HPDE6-E6E7 (cell line): ENCODE results near the gene MEGF6.
"Not testable (repeated sequence)": the region's sequence is repeated elsewhere in the genome, so short reads cannot be mapped to it uniquely, and the experiment has no call there.

Experiments used
- DNase-seq: peaks from one replicate; pipeline ENCODE4 v3.0.0; 2011; ENCODE audit warnings: missing footprints; ENCODE audit errors: extremely low spot score

The MEGF6 gene

DNA sequence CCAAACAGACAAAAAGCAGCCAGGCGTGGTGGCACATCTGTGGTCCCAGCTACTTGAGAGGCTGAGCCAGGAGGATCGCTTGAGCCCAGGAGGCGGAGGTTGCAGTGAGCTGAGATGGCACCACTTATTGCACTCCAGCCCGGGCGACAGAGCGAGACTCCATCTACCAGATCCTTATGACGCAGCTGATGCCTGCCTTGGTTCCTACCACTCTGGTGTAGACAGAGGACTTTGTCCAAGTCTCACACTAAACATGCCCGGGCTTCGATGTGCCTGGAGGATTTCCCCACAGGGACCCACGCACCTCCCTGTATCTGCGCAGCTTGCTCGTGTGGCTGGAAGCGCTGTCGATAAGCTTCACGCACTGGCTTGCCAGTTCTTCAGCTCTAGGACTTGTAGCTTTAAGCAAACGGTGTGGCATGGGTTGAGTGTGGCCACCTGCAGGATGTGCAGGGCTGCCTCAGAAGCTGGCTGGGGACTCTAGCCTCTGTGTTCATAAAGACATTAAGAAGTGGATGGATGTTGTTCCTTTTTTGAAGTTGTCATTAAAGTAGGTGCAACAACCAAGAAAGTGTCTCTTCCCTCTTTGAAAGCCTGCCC, 18.4 kb upstream of the MEGF6 start:
- DNase-seq: no peak

DNA sequence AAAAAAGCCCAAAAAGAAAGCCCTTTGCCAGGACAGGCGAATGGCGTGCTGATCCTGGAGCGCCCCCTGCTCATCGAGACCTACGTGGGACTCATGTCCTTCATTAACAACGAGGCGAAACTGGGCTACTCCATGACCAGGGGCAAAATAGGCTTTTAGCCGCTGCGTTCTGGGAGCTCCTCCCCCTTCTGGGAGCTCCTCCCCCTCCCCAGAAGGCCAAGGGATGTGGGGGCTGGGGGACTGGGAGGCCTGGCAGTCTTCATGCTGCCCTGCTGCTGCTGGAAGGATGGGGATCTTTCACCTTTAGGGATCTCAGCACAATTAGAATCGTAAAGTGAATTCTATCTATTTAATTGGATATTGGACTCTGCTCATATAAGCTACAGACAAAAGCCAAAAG, 17.1 kb upstream of the MEGF6 start:
- no peak for DNase-seq

DNA sequence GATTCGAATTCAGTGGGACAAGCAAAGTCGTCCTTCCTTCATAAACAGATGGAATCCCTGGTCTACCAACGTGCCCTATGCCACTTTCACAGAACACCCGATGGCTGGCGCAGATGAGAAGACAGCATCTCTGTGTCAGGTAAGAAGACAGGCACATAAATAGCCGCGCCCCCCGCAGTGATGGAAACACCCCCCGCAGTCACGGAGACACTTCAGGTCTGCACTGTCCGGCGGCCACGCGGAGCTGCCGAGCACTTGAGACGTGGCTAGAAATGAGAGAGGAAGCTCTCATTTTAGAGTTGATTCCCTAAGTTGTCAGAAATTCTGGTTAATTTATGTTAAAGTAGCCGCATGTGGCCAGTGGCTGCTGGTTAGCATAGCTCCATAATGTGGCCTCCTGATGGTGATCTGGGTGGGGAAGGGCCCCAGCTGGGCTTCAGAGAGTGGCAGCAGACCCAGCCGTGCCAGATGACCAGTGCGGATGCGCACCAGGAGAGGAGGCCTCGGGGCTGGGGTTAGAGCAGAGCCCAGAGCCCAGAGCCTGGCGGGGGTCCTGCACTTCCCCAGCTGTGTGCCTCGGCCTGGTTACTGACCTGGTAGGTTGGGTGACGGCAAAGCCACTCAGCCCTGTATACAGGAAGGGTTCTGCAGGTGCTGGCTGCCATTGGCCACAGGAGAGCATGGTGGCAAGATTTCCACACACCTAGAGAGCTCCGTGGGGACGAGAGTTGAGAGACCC, 16.4 kb upstream of the MEGF6 start:
- no peak for DNase-seq

DNA sequence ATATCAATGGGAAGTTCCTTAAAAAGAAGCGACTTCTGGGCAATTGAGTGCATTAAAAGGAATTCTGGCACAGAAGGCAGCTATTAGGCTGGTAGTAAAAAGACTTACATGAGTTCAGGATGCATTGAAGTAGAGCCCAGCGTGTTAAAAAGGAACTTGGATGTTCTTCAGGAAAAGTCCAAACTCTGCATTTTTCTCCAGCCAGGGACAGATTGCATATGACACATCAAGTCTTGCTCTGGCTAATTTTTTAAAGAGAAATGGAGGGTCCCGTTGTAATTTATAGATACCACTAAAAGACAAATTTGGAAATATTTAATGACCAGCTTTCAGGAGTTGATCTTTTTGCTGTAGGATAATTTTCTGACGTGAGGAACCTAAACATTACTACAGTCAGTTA, 14.7 kb upstream of the MEGF6 start:
- no peak for DNase-seq

DNA sequence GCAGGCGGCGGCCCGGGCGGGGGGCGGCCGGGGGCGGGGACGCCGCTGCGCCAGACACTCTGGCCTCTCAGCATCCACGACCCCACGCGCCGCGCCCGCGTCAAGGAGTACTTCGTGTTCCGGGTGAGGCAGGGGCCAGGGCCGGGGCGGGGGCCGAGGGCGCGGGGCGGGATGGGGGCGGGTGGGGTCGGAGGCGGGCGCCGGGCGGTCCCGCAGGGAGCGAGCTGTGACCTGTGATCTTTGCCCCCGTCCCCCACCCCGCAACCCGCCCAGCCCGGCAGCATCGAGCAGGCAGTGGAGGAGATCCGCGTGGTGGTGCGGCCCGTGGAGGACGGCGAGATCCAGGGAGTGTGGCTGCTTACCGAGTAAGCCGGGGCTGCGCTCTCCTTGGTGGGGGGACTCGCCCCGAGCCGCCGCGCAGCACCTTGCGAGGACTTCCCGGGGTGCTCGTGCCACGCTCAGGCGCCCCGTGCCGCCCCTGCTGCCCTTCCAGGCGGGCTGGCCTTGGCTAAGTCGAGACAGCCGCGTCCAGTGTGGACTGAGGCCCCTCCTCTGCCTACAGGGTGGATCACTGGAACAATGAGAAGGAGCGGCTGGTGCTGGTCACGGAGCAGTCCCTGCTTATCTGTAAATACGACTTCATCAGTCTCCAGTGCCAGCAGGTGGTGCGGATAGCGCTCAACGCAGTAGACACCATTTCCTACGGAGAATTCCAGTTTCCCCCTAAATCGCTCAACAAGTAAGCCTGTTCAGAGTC, 14.0 kb upstream of the MEGF6 start:
- DNase-seq: no peak

DNA sequence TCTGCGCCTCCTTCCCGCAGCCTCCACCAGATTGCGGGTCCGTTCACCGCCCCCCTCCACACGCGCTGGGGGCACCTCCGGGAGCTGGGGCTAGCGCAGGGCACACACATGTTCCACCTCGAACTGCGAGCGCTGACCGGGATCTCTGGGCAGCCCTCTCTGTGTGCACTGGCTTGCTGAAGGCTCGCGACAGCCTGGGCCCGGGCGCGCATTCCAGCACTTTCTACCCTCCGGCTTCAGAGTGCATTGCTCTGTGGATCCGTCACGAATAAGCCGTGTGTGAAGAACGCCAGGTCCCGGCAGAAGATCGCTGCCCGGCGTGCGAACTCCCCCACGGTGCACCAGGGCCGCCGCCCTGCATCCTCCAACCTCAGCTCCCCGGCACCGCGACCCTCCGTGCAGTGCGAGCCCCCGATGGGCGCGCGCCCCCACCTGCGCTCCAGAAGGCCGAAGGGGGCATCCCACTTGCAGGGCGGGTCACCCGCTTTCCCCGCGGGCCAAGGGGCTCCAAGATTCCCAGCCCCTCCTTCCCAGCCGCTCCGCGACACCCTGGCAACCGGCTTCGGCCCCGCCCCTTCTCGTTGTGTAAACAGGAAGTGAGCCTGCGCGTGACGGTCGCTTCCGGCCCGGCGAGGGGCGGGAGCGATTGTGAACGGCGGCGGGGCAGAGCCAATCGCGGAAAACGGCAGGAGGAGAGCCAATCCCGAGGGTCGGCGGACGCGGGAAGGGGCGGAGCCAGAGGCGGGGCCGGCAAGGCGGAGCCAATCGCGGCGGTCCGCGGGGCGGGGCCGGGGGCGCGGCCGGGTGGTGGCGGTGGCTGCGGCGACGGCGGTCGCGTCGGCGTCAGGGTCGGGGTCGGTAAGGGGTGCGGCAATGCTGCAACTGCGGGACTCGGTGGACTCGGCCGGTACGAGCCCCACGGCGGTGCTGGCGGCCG, 13.2 kb upstream of the MEGF6 start, which contains the start of gene TPRG1L:
TPRG1L (plus strand) TSS at position 816 of the 937 bp plus-strand sequence; CDS start at position 874, 58 bp downstream.
- peak; percentile 97 for DNase-seq

DNA sequence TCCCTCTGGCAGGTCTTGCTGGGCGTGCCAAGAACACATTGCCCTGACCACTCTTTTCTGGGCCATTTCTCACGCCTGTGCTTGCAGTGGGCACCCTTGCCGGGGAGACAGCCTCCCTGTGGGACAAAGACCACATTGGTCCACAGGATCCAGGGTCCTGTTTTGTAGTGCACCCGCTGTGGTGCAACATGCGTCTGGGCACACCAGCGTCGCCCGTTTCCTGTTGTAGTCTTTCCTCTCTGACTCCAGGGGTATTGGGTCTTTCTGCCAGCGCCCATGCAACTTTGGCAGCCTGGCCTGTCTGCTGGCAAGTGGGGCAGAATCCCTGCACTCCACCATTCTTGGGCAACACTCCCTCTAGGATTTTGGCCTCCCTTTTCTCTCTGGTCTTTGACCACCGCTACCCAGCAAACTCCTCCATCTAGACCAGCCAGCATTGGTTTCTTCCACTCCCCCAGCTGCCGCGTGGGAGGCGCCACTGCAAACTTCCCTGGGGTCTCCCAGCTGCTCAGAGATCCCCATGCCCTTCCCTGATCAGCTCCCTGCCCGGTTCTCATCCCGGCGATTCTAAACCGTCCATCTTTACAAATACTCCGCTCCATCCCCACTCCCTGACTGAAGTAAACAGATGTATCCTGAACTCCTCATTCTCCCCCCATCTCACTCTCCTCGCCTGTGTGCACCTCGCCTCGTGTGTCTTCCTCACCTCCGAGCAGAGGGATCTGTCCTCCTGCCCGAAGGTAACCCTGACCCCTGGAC, 12.3 kb upstream of the MEGF6 start:
- DNase-seq: no peak

DNA sequence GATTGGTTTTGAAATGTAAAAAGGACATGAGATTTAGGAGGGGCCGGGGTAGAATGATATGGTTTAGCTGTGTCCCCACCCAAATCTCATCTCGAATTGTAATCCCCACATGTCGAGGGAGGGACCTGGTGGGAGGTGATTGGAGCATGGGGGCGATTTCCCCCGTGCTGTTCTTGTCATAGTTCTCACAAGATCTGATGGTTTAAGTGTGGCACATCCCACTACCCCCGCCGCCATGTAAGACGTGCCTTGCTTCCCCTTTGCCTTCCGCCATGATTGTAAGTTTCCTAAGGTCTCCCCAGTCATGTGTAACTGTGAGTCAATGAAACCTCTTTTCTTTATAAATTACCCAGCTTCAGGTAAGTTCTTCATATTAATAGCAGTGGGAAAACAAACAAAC, 10.8 kb upstream of the MEGF6 start:
- DNase-seq: not testable (repeated sequence)

DNA sequence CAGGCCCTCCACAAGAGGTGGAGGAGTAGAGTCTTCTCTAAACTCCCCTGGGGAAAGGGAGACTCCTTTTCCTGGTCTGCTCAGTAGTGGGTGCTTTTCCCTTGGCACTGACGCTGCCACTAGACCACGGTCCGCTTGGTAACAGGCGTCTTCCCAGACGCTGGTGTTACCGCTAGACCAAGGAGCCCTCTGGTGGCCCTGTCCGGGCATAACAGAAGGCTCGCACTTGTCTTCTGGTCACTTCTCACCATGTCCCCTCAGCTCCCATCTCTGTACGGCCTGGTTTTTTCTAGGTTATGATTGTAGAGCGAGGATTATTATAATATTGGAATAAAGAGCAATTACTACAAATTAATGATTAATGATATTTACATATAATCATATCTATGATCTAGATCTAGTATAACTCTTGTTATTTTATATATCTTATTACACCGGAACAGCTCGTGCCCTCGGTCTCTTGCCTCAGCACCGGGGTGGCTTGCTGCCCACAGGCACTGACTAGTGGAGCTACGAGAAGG, 9.9 kb upstream of the MEGF6 start:
- not testable (repeated sequence) for DNase-seq

DNA sequence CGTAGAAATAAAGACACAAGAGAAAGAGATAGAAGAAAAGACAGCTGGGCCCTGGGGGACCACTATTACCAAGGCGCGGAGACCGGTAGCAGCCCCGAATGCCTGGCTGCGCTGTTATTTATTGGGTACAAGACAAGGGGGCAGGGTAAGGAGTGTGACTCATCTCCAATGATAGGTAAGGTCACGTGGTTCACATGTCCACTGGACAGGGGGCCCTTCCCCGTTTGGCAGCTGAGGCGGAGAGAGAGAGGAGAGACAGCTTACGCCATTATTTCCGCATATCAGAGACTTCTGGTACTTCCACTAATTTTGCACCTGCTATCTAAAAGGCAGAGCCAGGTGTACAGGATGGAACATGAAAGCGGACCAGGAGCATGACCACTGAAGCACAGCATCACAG, 9.4 kb upstream of the MEGF6 start:
- no peak for DNase-seq

DNA sequence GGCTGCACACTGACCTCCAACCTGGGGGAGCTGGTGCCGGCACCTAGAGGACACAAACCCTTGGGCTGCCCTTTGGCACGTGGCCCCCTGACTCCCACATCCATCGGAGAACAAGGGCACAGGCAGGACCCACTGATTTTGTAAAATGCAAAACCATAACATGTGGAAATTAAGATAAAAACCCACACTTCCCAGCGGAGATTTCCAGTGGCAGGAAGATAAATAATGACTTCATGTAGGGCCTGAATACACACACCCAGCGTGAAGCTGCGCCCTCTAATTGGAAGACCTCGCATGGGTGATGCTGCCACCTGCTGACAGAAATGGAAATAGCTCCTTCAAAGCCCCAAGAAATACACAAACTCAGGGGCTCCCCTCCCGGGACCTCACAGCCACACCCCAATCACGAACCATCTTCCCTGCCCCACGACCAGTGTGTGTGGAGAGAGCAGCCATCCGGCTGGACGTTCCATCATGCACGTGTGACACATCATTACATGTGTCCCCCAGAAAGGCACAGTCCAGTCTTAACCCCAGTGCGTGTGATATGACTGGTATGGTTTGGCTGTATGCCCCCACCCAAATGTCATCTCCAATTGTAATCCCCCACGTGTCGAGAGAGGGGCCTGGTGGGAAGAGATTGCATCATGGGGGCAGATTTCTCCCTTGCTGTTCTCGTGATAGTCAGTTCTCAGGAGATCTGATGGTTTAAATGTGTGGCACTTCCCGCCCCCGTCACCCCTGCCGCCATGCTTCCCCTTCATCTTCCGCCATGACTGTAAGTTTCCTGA, 7.8 kb upstream of the MEGF6 start:
- DNase-seq: peak; percentile 81

DNA sequence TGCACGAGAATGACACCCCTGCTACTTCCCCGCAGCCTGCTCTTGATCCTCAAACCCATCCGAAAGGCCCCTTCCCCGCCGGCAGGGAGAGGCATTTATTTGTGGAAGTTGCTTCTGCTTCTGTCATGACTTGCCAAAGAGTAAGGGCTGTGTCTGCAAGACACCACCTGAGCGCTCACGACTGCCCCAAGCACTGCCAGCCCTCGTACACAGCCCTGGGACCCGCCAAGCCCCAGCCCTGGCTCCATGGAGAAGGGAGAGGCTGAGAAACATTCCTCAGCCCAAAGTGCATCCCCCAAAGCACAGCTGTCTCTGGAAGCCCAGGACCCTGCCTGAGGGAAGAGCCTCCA, 7.2 kb upstream of the MEGF6 start:
- no peak for DNase-seq

DNA sequence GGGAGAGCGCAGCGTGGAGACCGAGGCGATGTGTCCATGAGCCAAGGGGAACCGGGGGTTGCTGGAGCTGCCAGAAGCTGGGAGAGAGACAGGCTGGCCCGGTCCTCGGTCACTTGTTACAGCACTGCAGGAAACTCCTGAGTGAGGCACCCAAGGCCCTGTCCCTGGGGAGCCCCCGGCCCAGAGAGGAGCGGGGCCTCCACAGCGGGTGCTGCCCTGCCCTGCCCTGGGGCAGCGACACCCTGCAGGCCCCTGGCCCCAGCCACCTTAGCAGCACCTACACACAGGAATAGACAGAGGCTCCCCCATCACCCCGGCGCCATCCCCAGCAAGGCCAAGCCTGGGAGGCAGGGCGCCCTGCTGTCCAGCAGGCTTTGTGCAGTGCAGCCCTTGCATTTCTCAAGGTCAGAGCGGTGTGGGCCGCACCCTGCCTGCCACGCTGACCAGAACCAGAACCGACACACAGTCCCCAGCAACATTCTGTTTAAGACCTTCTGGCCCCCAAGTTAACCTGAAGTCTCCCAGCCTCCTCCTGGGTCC, 6.6 kb upstream of the MEGF6 start:
- DNase-seq: no peak

DNA sequence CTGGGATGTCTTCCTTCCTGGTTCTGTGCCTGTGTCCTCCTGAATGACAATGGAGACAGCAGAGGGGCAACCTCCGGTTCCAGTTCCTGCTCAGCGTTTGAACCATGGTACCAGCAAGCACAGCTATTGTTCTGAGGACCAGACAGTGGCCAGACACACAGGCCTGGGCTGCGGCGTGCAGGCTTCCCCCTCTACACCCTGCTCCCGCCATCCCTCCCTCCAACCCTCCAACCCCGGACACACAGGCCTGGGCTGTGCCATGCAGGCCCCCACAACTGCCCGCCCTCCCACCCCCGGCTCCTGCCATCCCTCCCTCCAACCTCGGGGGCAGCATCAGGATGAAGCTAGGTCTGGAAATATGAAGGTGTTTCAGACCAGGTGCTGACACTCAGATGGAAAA, 5.6 kb upstream of the MEGF6 start:
- no peak for DNase-seq

DNA sequence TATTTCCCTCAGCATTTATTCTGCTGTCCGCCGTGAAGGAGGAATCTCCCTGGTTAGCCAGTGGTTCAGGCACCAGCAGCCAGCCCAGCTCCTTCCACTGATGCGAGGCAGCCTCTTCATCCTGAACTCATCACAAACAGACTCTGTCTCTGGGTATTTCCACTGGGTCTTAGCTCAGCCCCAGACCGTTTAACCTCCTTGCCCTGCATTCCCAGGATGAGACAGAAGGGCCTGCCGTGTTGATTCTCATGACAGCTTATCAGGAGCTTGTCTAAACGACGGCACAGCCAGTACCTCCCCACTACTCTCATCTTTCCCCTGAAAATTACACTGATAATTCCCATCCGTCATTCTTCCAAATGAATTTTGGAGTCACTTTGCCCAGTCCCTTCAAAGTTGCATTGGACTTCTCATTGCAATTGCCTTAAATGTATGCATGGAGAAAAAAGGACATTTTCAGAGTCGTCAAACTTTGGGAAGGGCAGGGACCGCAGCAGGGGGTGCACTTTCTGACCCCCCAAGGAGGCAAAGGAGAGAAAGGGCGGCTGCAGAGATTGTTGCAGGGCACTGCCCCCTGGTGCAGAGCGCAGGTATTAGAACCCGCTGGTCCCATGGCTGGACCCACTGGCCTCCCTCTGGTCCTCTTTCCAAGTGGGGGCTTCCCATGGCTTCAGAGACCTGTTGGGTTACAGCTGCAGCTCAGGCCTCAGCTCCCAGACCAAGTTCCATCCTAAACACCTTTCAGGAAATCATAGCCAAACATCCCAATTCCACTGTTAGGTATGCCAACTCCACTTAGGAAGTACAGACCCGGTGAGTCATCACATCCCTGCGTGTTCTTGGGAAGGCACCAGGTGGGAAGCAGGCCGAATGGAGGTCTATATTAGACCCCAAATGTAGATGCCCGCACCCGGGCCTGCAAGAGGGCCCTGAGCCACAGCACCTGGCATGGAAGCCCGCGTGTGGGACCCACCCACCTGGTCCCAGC, 3.7 kb upstream of the MEGF6 start:
- DNase-seq: no peak

DNA sequence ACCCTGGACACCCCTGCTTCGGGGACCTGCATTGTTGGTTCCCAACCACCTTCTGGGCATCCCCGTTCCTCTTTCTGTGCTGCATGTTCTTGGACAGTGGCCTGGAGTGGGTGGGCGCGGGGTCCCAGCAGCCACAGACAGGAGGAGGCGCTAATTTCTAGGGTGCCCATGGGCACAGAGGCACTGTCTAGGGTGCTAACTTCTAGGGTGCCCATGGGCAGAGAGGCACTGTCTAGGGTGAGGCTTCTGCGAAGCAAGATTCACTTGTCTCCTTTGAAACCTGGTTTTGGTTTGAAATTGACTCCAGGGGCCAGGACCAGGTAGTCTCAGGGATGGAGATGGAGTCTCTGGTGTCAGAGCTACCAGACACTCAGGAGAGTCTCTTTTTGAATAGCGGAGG, 815 bp upstream of the MEGF6 start:
- no peak for DNase-seq

DNA sequence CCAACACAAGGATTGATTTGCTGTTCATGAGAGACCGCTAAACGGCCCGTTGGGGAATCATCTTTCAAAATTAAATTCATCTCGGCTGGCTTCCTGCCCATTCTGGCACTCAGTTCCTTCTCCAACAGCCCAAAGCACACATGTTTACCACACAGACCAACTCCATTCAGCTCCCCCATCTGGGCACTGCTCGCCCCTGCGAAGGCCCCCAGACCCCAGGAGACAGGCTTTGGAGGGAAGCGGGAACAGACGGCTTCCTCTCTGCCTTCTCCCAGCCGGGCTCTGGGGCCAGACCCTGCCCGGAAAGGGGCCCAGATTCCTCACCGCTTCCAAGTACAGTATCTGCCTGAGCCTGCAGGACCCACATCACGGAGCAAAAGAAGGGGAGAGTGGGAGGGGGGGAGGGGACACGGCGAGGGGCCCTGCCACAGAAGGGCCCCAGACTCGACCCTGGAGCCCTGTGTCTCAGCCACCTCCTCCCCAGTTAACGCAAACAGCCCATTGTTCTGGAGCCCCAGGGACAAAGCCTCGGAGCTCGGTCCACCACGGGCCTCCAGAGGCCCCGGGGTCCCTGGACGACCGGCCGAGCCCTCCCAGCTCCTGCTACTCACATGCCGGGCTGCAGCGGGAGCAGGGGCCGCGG, 660 bp downstream of the MEGF6 start:
- DNase-seq: no peak
